A673 (cell line): ENCODE results near the gene CORO1A. TPM values are rescaled to one million over a fixed set of nuclear protein-coding genes. Genes with fewer than 3 reads are reported as not detected.

Experiments
- BruUV-seq: library from RNA; stranded (reverse); fragments of 400-500 nt; replicated peaks from 2 replicates; lab custom pipeline; 2021; lab: Mats Ljungman, UMichigan
- CTCF ChIA-PET: fragments of 300-600 bp; sonication (Branson Sonifier 250); formaldehyde crosslinking; loops from one replicate; lab custom pipeline; 2022; ENCODE audit warnings: antibody characterized with exemption; lab: Charles Lee
- POLR2A ChIA-PET: fragments of 300-600 bp; sonication (Branson Sonifier 250); formaldehyde crosslinking; loops from one replicate; lab custom pipeline; 2022; ENCODE audit warnings: antibody characterized with exemption; ENCODE audit not compliant: low non-redundant PET; lab: Charles Lee
- DNase-seq: peaks from one replicate; pipeline ENCODE4 v3.0.0-alpha.2; 2015; ENCODE audit warnings: low spot score
- H3K27ac ChIP-seq: fragments of 200-600 bp; sonication (generic); 2 replicates; pipeline ENCODE4 v1.5.1; 2016; ENCODE audit warnings: mixed run types, low read depth, mild to moderate bottlenecking, mixed read lengths, antibody characterized with exemption, low read length; ENCODE audit not compliant: poor library complexity, severe bottlenecking
- H3K27me3 ChIP-seq: fragments of 200-600 bp; sonication (generic); replicated peaks from 2 replicates; pipeline ENCODE4 v1.6.1; 2017; ENCODE audit warnings: mixed run types, low read depth, mild to moderate bottlenecking, mixed read lengths, antibody characterized with exemption, low read length; ENCODE audit not compliant: insufficient read depth, poor library complexity
- H3K36me3 ChIP-seq: fragments of 200-600 bp; sonication (generic); 2 replicates; pipeline ENCODE4 v1.6.1; 2016; ENCODE audit warnings: mixed run types, mild to moderate bottlenecking, mixed read lengths, antibody characterized with exemption, low read length; ENCODE audit not compliant: insufficient read depth, poor library complexity, severe bottlenecking
- H3K4me1 ChIP-seq: fragments of 200-600 bp; sonication (generic); 2 replicates; pipeline ENCODE4 v1.6.1; 2017; ENCODE audit warnings: mixed run types, mild to moderate bottlenecking, mixed read lengths, antibody characterized with exemption, low read length; ENCODE audit not compliant: insufficient read depth, poor library complexity, severe bottlenecking
- H3K4me3 ChIP-seq: fragments of 200-600 bp; sonication (generic); 2 replicates; pipeline ENCODE4 v1.5.1; 2016; ENCODE audit warnings: low read depth, mixed run types, mild to moderate bottlenecking, mixed read lengths, low read length; ENCODE audit not compliant: poor library complexity, severe bottlenecking
- H3K9me3 ChIP-seq: fragments of 200-600 bp; sonication (generic); 2 replicates; pipeline ENCODE4 v1.6.1; 2016; ENCODE audit warnings: mixed run types, low read depth, mild to moderate bottlenecking, mixed read lengths, antibody characterized with exemption, low read length; ENCODE audit not compliant: poor library complexity, severe bottlenecking
- CTCF ChIP-seq: fragments of 300-800, 200-600 bp; sonication (generic); conservative IDR thresholded peaks from 2 replicates; pipeline ENCODE4 v1.5.1; 2017; ENCODE audit warnings: low read depth, mild to moderate bottlenecking, antibody characterized with exemption, low read length, moderate library complexity, mixed read lengths
- EZH2 ChIP-seq: fragments of 200-600 bp; sonication (generic); IDR thresholded peaks from 2 replicates; pipeline ENCODE4 v1.6.1; 2017; ENCODE audit warnings: borderline replicate concordance, low read depth, mild to moderate bottlenecking, mixed read lengths, antibody characterized with exemption, low read length; ENCODE audit not compliant: poor library complexity, severe bottlenecking
- intact Hi-C: fragments of 100-400 bp; cut with micrococcal nuclease; formaldehyde crosslinking; loops from one replicate; pipeline ENCODE4 v1.10.0; 2022; ENCODE audit not compliant: unreplicated experiment
- total RNA-seq: library from RNA; stranded (reverse); gene quantifications from 2 replicates; pipeline ENCODE4 v1.2.3, GENCODE V29; 2021

The CORO1A gene
- total RNA-seq, 1 experiment from 2014 or later, result 4.6 TPM

GRCh38 chr16:30143347-30143702 lies 40.1 kb upstream of the CORO1A start:
- no peaks in the 10 kb centered on the region for H3K9me3 ChIP-seq
- H3K27ac ChIP-seq, result no peak overlapping the region
- intact Hi-C loops, result no loop called here
- BruUV-seq, result no TSS peak
- no peak for TF ChIP-seq EZH2
- no peak for TF ChIP-seq CTCF
- H3K4me1 ChIP-seq, result peaks cover 4% of the 10 kb centered on the region
- H3K4me3 ChIP-seq, result no peak overlapping the region
- no peaks in the 10 kb centered on the region for H3K27me3 ChIP-seq
- ChIA-PET CTCF (no interaction called here), POLR2A (interaction anchor here (0.6 to 0.7 kb wide), 2 partner anchors 604 to 818 kb away, joined by 3 to 4 read pairs; no protein-coding TSS in a partner anchor)
- H3K36me3 ChIP-seq, result no peaks in the 10 kb centered on the region
- no peak for DNase-seq

- Histone ChIP-seq H3K4me1 (peaks cover 4% of the 10 kb centered on the region), H3K36me3 (no peaks in the 10 kb centered on the region), H3K27ac (no peak overlapping the region), H3K9me3 (no peaks in the 10 kb centered on the region), H3K27me3 (no peaks in the 10 kb centered on the region), H3K4me3 (no peak overlapping the region)
- intact Hi-C loops, result no loop called here
- TF ChIP-seq CTCF (no peak), EZH2 (no peak)
- no TSS peak for BruUV-seq
- no peak for DNase-seq
- POLR2A ChIA-PET, result no interaction called here
- CTCF ChIA-PET, result no interaction called here
These were observed 39.4 kb upstream of the CORO1A start for GRCh38 chr16:30144017-30144416.

DNA sequence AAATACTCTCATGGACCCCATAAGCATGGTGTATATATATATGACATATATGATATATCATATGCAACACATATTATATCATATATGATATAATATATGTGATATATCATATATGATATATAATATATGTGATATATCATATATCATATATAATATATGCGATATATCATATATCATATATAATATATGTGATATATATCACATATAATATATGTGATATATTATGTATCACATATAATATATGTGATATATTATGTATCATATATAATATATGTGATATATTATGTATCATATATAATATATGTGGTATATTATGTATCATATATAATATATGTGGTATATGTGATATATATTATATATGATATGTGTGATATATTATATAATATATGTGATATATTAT lies 38.5 kb upstream of the CORO1A start:
- ChIA-PET POLR2A (no interaction called here), CTCF (no interaction called here)
- TF ChIP-seq CTCF (no peak), EZH2 (no peak)
- DNase-seq, result no peak
- BruUV-seq, result no TSS peak
- intact Hi-C loops, result no loop called here
- no peaks in the 10 kb centered on the region for H3K27me3 ChIP-seq
- peaks cover 4% of the 10 kb centered on the region for H3K4me1 ChIP-seq
- H3K9me3 ChIP-seq, result no peaks in the 10 kb centered on the region
- H3K4me3 ChIP-seq, result no peak overlapping the region
- no peak overlapping the region for H3K27ac ChIP-seq
- no peaks in the 10 kb centered on the region for H3K36me3 ChIP-seq
